ENCODE results near the gene NUCB2.

DNA sequence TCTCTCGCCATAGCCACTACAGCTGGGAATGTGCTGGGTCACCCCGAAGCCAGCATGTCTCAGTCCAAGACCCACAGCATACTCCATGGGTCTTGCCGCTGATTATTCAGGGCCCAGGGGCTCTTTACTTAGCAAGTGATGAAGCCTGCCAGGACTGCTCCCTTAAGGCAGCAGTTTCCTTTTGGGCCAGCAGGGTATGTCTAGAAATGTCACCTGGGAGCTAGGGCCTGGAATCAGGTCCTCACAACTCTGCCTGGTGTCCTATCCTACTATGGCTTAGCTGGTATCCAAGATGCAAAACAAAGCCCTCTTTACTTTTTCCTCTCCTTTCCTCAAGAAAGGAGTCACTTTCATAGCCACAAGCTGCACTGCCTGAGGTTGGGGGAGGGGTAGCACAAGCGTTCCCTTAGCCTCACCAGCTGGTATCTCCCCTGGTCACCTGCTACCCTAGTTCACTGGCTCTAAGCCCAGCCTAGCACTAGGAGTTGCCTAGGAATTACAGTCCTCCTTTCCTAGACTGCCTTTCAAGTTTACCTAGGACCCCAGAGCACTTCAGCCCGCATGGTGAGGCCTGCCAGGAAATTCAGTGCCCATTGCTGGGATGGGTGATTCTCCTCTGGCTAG, 52.4 kb downstream of the NUCB2 start:
- TF ChIP-seq RORA (CRISPR knock-in tag; IDR thresholded peaks at IDR 0.05) (no peak), RFX5 (IDR thresholded peaks at IDR 0.05; ENCODE audit: low read depth, low read length) (no peak), PAX8 (CRISPR knock-in tag; IDR thresholded peaks at IDR 0.05; ENCODE audit: borderline replicate concordance) (no peak), ZNF75D (CRISPR knock-in tag; IDR thresholded peaks at IDR 0.05; ENCODE audit: borderline replicate concordance) (no peak), HDAC6 (IDR thresholded peaks at IDR 0.05; ENCODE audit: low read depth, low read length) (no peak), RAD21 (CRISPR knock-in tag; IDR thresholded peaks at IDR 0.05) (no peak)
